GM12878 (cell line): ENCODE measurements around the gene ERCC1. TPM values are rescaled to one million over a fixed set of nuclear protein-coding genes. Genes with fewer than 3 reads are reported as not detected.

ENCODE experiments used
- ATAC-seq: fragments of 200-7000 bp; cut with Tn5 transposase; 3 replicates; pipeline ENCODE4 v1.9.1; 2020; ENCODE audit warnings: mild to moderate bottlenecking, moderate library complexity
- BruUV-seq: library from RNA; stranded (reverse); fragments of 400-500 nt; replicated peaks from 2 replicates; lab custom pipeline; 2021; lab: Mats Ljungman, UMichigan
- CTCF ChIA-PET: fragments of 300-600 bp; sonication (Branson Sonifier 250); formaldehyde crosslinking; extraction: SDS; loops from one replicate; lab custom pipeline; 2021; ENCODE audit warnings: inconsistent platforms; lab: Yijun Ruan, JAX
- POLR2A ChIA-PET: fragments of 350-600 bp; formaldehyde crosslinking; extraction: SDS; loops from one replicate; lab custom pipeline; 2021; ENCODE audit warnings: inconsistent platforms; lab: Charles Lee
- RAD21 ChIA-PET: fragments of 300-600 bp; sonication (Branson Sonifier 250); formaldehyde crosslinking; loops from one replicate; lab custom pipeline; 2023; ENCODE audit warnings: antibody characterized with exemption; ENCODE audit not compliant: unreplicated experiment; lab: Charles Lee
- SMC1A ChIA-PET: fragments of 300-600 bp; sonication (Branson Sonifier 250); formaldehyde crosslinking; loops from one replicate; lab custom pipeline; 2023; ENCODE audit not compliant: unreplicated experiment, uncharacterized antibody; lab: Charles Lee
- DNase-seq: peaks from one replicate; pipeline ENCODE4 v3.0.0-alpha.2; 2011; ENCODE audit warnings: low read depth, low spot score
- FAIRE-seq: peaks from 3 replicates; lab custom pipeline; 2011; peaks lifted over from hg19 to GRCh38; lab: Jason Lieb, UNC
- H2AFZ ChIP-seq: 2 replicates; pipeline ENCODE4 v1.6.0; 2011; ENCODE audit warnings: low read depth, low read length, control low read depth; ENCODE audit not compliant: control insufficient read depth
- H3K27ac ChIP-seq: 2 replicates; pipeline ENCODE4 v1.5.1; 2011; ENCODE audit warnings: control low read depth; ENCODE audit not compliant: control insufficient read depth, insufficient read depth
- H3K27me3 ChIP-seq, 2 experiments: replicated peaks in 1 of 2; 2 replicates each; pipeline versions ENCODE4 v1.6.0 to v1.6.1; 2011; ENCODE audit warnings: low read length in 1 of 2; ENCODE audit not compliant: control insufficient read depth in 2 of 2, insufficient read depth in 2 of 2
- H3K36me3 ChIP-seq, 2 experiments: 2 replicates each; pipeline ENCODE4 v1.5.1; 2011; ENCODE audit warnings: low read length in 1 of 2; ENCODE audit not compliant: control insufficient read depth in 2 of 2, insufficient read depth in 2 of 2
- H3K4me1 ChIP-seq: 2 replicates; pipeline ENCODE4 v1.6.1; 2011; ENCODE audit warnings: mild to moderate bottlenecking, low read length, moderate library complexity, mixed read lengths; ENCODE audit not compliant: control insufficient read depth, insufficient read depth
- H3K4me2 ChIP-seq: 2 replicates; pipeline ENCODE4 v1.6.0; 2011; ENCODE audit warnings: control low read depth; ENCODE audit not compliant: control insufficient read depth, insufficient read depth
- H3K4me3 ChIP-seq: fragments of 200-600 bp; sonication (generic); 2 replicates; pipeline ENCODE4 v1.5.1; 2016
- H3K79me2 ChIP-seq: 2 replicates; pipeline ENCODE4 v1.6.0; 2011; ENCODE audit warnings: low read length; ENCODE audit not compliant: control insufficient read depth, insufficient read depth
- H3K9ac ChIP-seq: 2 replicates; pipeline ENCODE4 v1.8.0; 2011; ENCODE audit warnings: low read length, control low read depth, mixed read lengths; ENCODE audit not compliant: control insufficient read depth, insufficient read depth
- H3K9me3 ChIP-seq: replicated peaks from 3 replicates; pipeline ENCODE4 v1.5.1; 2011; ENCODE audit warnings: mild to moderate bottlenecking, low read length; ENCODE audit not compliant: control insufficient read depth, insufficient read depth
- H4K20me1 ChIP-seq: 2 replicates; pipeline ENCODE4 v1.6.0; 2011; ENCODE audit not compliant: control insufficient read depth, insufficient read depth
- CHD2 ChIP-seq: IDR thresholded peaks from 2 replicates; pipeline ENCODE4 v1.6.1; 2011; ENCODE audit warnings: low read depth, low read length, improper control_type of control experiment, borderline replicate concordance
- EGR1 ChIP-seq, 2 experiments: IDR thresholded peaks; 1 replicate in 1 of 2; 2 replicates in 1 of 2; pipeline ENCODE4 v1.6.1; 2011 to 2012; ENCODE audit warnings: low read depth in 2 of 2, low read length in 2 of 2, borderline replicate concordance in 1 of 2, mild to moderate bottlenecking in 1 of 2, moderate library complexity in 1 of 2
- ESRRA ChIP-seq: IDR thresholded peaks from 2 replicates; pipeline ENCODE4 v1.6.1; 2012; ENCODE audit warnings: mild to moderate bottlenecking, low read length, improper control_type of control experiment
- GATAD2B ChIP-seq: fragments of 450-650 bp; conservative IDR thresholded peaks from 2 replicates; pipeline ENCODE4 v1.6.1; 2017; ENCODE audit warnings: low read depth, mild to moderate bottlenecking, moderate library complexity
- RCOR1 ChIP-seq: conservative IDR thresholded peaks from 2 replicates; pipeline ENCODE4 v1.6.1; 2012; ENCODE audit warnings: low read depth, low read length, improper control_type of control experiment
- TCF12 ChIP-seq: IDR thresholded peaks from 2 replicates; pipeline ENCODE4 v1.6.1; 2011; ENCODE audit warnings: low read depth, mild to moderate bottlenecking, low read length
- ZZZ3 ChIP-seq: IDR thresholded peaks from 2 replicates; pipeline ENCODE4 v1.6.1; 2011; ENCODE audit warnings: low read depth; ENCODE audit not compliant: control insufficient read depth, insufficient read length
- WGBS: methylation state at CpG from one replicate; pipeline ENCODE4 v1.1.6; 2016; ENCODE audit warnings: low lambda C conversion rate; ENCODE audit not compliant: insufficient replicate concordance, insufficient coverage; ENCODE audit errors: missing lambda C conversion rate; 5-methylcytosine and 5-hydroxymethylcytosine counted together
- in situ Hi-C: fragments of 300-500 bp; cut with MboI; formaldehyde crosslinking; loops from 9 replicates; pipeline ENCODE4 v1.14.3; 2018; ENCODE audit warnings: mixed read lengths
- intact Hi-C: fragments of 100-400 bp; cut with micrococcal nuclease; formaldehyde crosslinking; loops from one replicate; pipeline ENCODE4 v1.14.2; 2022; ENCODE audit not compliant: unreplicated experiment
- polyA plus RNA-seq, 11 experiments: library from polyadenylated mRNA; depleted of rRNA in 4 of 11; unstranded in 6 of 11; stranded (reverse) in 5 of 11; fragments of >200 nt; fragmentation: Nextera tagmentation in 4 of 11; fragmentation: Illumina TruSeq in 1 of 11; extraction: Ambion mirVana in 4 of 11; extraction: Trizol in 1 of 11; gene quantifications; 1 replicate in 1 of 11; 2 replicates in 10 of 11; pipeline versions ENCODE4 v1.2.1 to v1.2.3, GENCODE V29; 2011 to 2016; ENCODE audit warnings: inconsistent platforms in 2 of 11, missing spikeins in 2 of 11, low read depth in 1 of 11
- total RNA-seq, 4 experiments: library from RNA; depleted of rRNA in 3 of 4; stranded (reverse); fragments of >200 nt in 3 of 4; fragmentation: Illumina TruSeq in 1 of 4; extraction: Trizol in 1 of 4; gene quantifications; 2 replicates each; pipeline versions ENCODE4 v1.2.1 to v1.2.3, GENCODE V29; 2013 to 2021
- TF ChIP-seq, protein P1 (sequence below): IDR thresholded peaks from 2 replicates; pipeline ENCODE4 v1.6.1; 2011; ENCODE audit warnings: mild to moderate bottlenecking, low read depth, low read length, moderate library complexity; ENCODE audit not compliant: insufficient replicate concordance
- TF ChIP-seq, protein P2 (sequence below), 3 experiments: IDR thresholded peaks in 2 of 3; conservative IDR thresholded peaks in 1 of 3; 2 replicates each; pipeline ENCODE4 v1.5.1; 2011; ENCODE audit warnings: low read depth in 3 of 3, low read length in 3 of 3, mild to moderate bottlenecking in 3 of 3, control low read depth in 2 of 3, moderate library complexity in 2 of 3, inconsistent platforms in 1 of 3, mixed read lengths in 1 of 3; ENCODE audit not compliant: control insufficient read depth in 2 of 3, insufficient read depth in 1 of 3; ENCODE audit errors: extremely low read depth in 1 of 3
- TF ChIP-seq, protein P3 (sequence below): IDR thresholded peaks from 2 replicates; pipeline ENCODE4 v1.6.1; 2012; ENCODE audit warnings: low read length, inconsistent platforms

ERCC1 gene
- total and polyA plus RNA-seq, 10 of the 15 experiments (the other 5 are each of a cell fraction or from before 2014, with no cell fraction given), result 14.7 to 104 (median 61.1) TPM

DNA sequence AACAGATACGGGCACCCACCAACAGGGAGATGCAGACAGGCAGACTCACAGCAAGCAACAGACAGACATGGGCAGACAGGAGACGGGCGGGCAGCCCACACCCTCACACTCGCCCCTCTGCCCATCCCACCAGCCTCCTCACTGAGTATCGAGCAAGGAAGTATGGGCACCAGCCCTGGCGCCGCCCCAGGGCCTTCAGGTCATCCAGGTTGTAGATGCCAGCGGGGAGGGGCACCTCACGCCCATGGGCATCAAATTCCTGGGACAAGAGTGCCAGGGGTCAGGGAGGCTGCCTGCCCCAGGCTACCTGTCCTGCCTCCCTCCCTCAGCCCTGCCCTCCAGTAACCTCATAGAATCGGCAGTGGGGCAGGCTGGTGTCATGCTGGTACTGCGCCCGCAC is 59.0 kb downstream of the ERCC1 start:
- WGBS, result 89% methylated on average over 12 of the region's 12 CpGs
- H3K79me2 ChIP-seq, result peaks cover 4% of the 10 kb centered on the region
- no peaks in the 10 kb centered on the region for H3K9me3 ChIP-seq
- in situ Hi-C loops (no loop called here), intact Hi-C loops (no loop called here)
- ChIA-PET CTCF (no interaction called here), RAD21 (no interaction called here), POLR2A (no interaction called here), SMC1A (no interaction called here)
- TF ChIP-seq ESRRA (no peak), RCOR1 (no peak), EGR1 (IDR thresholded peaks at IDR 0.05; ENCODE audit: borderline replicate concordance in 1 of 2, low read depth in 2 of 2, low read length in 2 of 2) (no peak), ZZZ3 (no peak), TCF12 (no peak), CHD2 (no peak), GATAD2B (no peak)
- TF ChIP-seq, protein P1, sequence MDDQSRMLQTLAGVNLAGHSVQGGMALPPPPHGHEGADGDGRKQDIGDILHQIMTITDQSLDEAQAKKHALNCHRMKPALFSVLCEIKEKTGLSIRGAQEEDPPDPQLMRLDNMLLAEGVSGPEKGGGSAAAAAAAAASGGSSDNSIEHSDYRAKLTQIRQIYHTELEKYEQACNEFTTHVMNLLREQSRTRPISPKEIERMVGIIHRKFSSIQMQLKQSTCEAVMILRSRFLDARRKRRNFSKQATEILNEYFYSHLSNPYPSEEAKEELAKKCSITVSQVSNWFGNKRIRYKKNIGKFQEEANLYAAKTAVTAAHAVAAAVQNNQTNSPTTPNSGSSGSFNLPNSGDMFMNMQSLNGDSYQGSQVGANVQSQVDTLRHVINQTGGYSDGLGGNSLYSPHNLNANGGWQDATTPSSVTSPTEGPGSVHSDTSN, result no peak
- TF ChIP-seq, protein P2, sequence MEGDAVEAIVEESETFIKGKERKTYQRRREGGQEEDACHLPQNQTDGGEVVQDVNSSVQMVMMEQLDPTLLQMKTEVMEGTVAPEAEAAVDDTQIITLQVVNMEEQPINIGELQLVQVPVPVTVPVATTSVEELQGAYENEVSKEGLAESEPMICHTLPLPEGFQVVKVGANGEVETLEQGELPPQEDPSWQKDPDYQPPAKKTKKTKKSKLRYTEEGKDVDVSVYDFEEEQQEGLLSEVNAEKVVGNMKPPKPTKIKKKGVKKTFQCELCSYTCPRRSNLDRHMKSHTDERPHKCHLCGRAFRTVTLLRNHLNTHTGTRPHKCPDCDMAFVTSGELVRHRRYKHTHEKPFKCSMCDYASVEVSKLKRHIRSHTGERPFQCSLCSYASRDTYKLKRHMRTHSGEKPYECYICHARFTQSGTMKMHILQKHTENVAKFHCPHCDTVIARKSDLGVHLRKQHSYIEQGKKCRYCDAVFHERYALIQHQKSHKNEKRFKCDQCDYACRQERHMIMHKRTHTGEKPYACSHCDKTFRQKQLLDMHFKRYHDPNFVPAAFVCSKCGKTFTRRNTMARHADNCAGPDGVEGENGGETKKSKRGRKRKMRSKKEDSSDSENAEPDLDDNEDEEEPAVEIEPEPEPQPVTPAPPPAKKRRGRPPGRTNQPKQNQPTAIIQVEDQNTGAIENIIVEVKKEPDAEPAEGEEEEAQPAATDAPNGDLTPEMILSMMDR (IDR thresholded peaks at IDR 0.05 in 2 of 3, conservative IDR thresholded peaks at IDR 0.05 in 1 of 3; ENCODE audit: control insufficient read depth in 2 of 3, extremely low read depth in 1 of 3, insufficient read depth in 1 of 3, low read depth in 3 of 3, low read length in 3 of 3), result no peak
- TF ChIP-seq, protein P3, sequence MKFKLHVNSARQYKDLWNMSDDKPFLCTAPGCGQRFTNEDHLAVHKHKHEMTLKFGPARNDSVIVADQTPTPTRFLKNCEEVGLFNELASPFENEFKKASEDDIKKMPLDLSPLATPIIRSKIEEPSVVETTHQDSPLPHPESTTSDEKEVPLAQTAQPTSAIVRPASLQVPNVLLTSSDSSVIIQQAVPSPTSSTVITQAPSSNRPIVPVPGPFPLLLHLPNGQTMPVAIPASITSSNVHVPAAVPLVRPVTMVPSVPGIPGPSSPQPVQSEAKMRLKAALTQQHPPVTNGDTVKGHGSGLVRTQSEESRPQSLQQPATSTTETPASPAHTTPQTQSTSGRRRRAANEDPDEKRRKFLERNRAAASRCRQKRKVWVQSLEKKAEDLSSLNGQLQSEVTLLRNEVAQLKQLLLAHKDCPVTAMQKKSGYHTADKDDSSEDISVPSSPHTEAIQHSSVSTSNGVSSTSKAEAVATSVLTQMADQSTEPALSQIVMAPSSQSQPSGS, result no peak
- no peak overlapping the region for H3K4me2 ChIP-seq
- H3K4me3 ChIP-seq, result no peak overlapping the region
- no peak overlapping the region for H2AFZ ChIP-seq
- no peak overlapping the region for H3K9ac ChIP-seq
- peaks cover 0 to 4% of the 10 kb centered on the region in 2 experiments; a peak in 2 of 4 replicates for H3K36me3 ChIP-seq
- H3K4me1 ChIP-seq, result no peaks in the 10 kb centered on the region; the same call in 1 of the 2 replicates
- no peak overlapping the region for H3K27ac ChIP-seq
- ATAC-seq (no peak), FAIRE-seq (no peak), DNase-seq (no peak)
- no peaks in the 10 kb centered on the region for H4K20me1 ChIP-seq
- H3K27me3 ChIP-seq, result no peaks in the 10 kb centered on the region
- no TSS peak for BruUV-seq
